Measurements from ENCODE around the gene ETV7. TPM values are rescaled to one million over a fixed set of nuclear protein-coding genes. Genes with fewer than 3 reads are reported as not detected.

Gene ETV7
- total RNA-seq, 1 donor from 2014 or later: not detected

GRCh38 chr6:36383606-36384005 lies 3.9 kb downstream of the ETV7 start:
- H3K9me3 Mint-ChIP-seq: no peaks in the 10 kb centered on the region
- H3K27me3 Mint-ChIP-seq (ENCODE audit: low read depth): peaks cover 58% of the 10 kb centered on the region
- H3K36me3 Mint-ChIP-seq (ENCODE audit: low read depth): no peaks in the 10 kb centered on the region
- H3K27ac Mint-ChIP-seq (ENCODE audit: unreplicated experiment): no peak overlapping the region
- no peak for TF ChIP-seq CTCF (conservative IDR thresholded peaks at IDR 0.05)
- H3K4me1 Mint-ChIP-seq: peaks cover 11% of the 10 kb centered on the region
- H3K4me3 Mint-ChIP-seq: no peak overlapping the region
- DNase-seq (ENCODE audit: low read depth, low spot score): no peak

GRCh38 chr6:36382976-36383375 lies 4.5 kb downstream of the ETV7 start:
- Mint-ChIP-seq H3K9me3 (no peaks in the 10 kb centered on the region), H3K27me3 (ENCODE audit: low read depth) (peaks cover 52% of the 10 kb centered on the region), H3K27ac (ENCODE audit: unreplicated experiment) (no peak overlapping the region), H3K4me3 (no peak overlapping the region), H3K4me1 (peaks cover 11% of the 10 kb centered on the region), H3K36me3 (ENCODE audit: low read depth) (no peaks in the 10 kb centered on the region)
- no peak for DNase-seq (ENCODE audit: low read depth, low spot score)
- no peak for TF ChIP-seq CTCF (conservative IDR thresholded peaks at IDR 0.05)

GRCh38 chr6:36381502-36382389 lies 5.7 kb downstream of the ETV7 start:
- H3K27me3 Mint-ChIP-seq (ENCODE audit: low read depth): peaks cover 45% of the 10 kb centered on the region

GRCh38 chr6:36380166-36380565 lies 7.3 kb downstream of the ETV7 start:
- H3K4me1 Mint-ChIP-seq: no peaks in the 10 kb centered on the region

More at GRCh38 chr6:36381502-36382389, 5.7 kb downstream of the ETV7 start:
- Mint-ChIP-seq H3K27ac (ENCODE audit: unreplicated experiment) (no peak overlapping the region), H3K36me3 (ENCODE audit: low read depth) (no peaks in the 10 kb centered on the region), H3K9me3 (no peaks in the 10 kb centered on the region), H3K4me1 (peaks cover 5% of the 10 kb centered on the region), H3K4me3 (no peak overlapping the region)
- TF ChIP-seq CTCF (conservative IDR thresholded peaks at IDR 0.05): no peak
- DNase-seq (ENCODE audit: low read depth, low spot score): no peak

GRCh38 chr6:36378936-36379335 lies 8.5 kb downstream of the ETV7 start:
- Mint-ChIP-seq H3K4me1 (no peaks in the 10 kb centered on the region), H3K4me3 (no peak overlapping the region), H3K9me3 (no peaks in the 10 kb centered on the region), H3K27me3 (ENCODE audit: low read depth) (peaks cover 18% of the 10 kb centered on the region), H3K27ac (ENCODE audit: unreplicated experiment) (no peak overlapping the region), H3K36me3 (ENCODE audit: low read depth) (no peaks in the 10 kb centered on the region)
- no peak for DNase-seq (ENCODE audit: low read depth, low spot score)
- TF ChIP-seq CTCF (conservative IDR thresholded peaks at IDR 0.05): no peak

More at GRCh38 chr6:36380166-36380565, 7.3 kb downstream of the ETV7 start:
- Mint-ChIP-seq H3K36me3 (ENCODE audit: low read depth) (no peaks in the 10 kb centered on the region), H3K4me3 (no peak overlapping the region), H3K27me3 (ENCODE audit: low read depth) (peaks cover 29% of the 10 kb centered on the region), H3K27ac (ENCODE audit: unreplicated experiment) (no peak overlapping the region), H3K9me3 (no peaks in the 10 kb centered on the region)
- TF ChIP-seq CTCF (conservative IDR thresholded peaks at IDR 0.05): no peak
- DNase-seq (ENCODE audit: low read depth, low spot score): no peak

Measured in neural crest cell (in vitro differentiated cells).